NB4 (cell line): Measurements from ENCODE around the gene OR51M1.
"Not testable (repeated sequence)": the region's sequence is repeated elsewhere in the genome, so short reads cannot be mapped to it uniquely, and the experiment has no call there.

Source experiments
- DNase-seq: peaks from one replicate; pipeline ENCODE4 v3.0.0; 2010; ENCODE audit warnings: low read depth
- H3K4me3 ChIP-seq: one replicate; pipeline ENCODE4 v1.5.1; 2011; ENCODE audit warnings: mild to moderate bottlenecking, low read depth, low read length, moderate library complexity
- MYC ChIP-seq: IDR thresholded peaks from 2 replicates; pipeline ENCODE4 v1.6.1; 2011; ENCODE audit warnings: low read depth, low read length
- POLR2A ChIP-seq: IDR thresholded peaks from 2 replicates; pipeline ENCODE4 v1.6.1; 2011; ENCODE audit warnings: mild to moderate bottlenecking; ENCODE audit not compliant: insufficient read length; ENCODE audit errors: extremely low read depth
- TF ChIP-seq, protein P1 (sequence below): IDR thresholded peaks from one replicate; pipeline ENCODE4 v1.5.1; 2012; ENCODE audit warnings: low read depth, low read length
- TF ChIP-seq, protein P2 (sequence below): IDR thresholded peaks from 2 replicates; pipeline ENCODE4 v1.6.1; 2011; ENCODE audit warnings: low read depth, low read length

Gene OR51M1

DNA sequence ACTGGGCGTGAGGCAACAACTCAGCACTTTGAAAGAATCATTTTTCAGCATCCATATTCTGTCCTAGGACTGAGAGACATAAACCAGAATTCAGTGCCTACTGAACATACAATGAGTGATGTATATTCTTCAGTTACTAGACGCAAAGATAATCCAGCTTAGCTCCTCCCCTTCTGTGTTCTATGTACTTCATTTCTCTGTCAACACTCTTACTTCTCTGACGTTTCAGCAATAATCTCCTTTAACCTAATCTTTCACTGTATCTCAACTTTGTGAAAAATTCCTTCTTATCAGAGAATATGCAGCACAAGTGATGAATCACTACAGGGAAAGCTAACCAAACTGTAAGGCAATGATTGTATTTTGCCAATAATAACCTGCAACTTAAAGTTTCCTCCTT is 37.8 kb upstream of the OR51M1 start:
- H3K4me3 ChIP-seq: no peak overlapping the region
- TF ChIP-seq, protein P1, sequence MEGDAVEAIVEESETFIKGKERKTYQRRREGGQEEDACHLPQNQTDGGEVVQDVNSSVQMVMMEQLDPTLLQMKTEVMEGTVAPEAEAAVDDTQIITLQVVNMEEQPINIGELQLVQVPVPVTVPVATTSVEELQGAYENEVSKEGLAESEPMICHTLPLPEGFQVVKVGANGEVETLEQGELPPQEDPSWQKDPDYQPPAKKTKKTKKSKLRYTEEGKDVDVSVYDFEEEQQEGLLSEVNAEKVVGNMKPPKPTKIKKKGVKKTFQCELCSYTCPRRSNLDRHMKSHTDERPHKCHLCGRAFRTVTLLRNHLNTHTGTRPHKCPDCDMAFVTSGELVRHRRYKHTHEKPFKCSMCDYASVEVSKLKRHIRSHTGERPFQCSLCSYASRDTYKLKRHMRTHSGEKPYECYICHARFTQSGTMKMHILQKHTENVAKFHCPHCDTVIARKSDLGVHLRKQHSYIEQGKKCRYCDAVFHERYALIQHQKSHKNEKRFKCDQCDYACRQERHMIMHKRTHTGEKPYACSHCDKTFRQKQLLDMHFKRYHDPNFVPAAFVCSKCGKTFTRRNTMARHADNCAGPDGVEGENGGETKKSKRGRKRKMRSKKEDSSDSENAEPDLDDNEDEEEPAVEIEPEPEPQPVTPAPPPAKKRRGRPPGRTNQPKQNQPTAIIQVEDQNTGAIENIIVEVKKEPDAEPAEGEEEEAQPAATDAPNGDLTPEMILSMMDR: no peak
- TF ChIP-seq POLR2A: no peak
- no peak for TF ChIP-seq MYC
- TF ChIP-seq, protein P2, sequence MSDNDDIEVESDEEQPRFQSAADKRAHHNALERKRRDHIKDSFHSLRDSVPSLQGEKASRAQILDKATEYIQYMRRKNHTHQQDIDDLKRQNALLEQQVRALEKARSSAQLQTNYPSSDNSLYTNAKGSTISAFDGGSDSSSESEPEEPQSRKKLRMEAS: no peak
- DNase-seq: no peak

DNA sequence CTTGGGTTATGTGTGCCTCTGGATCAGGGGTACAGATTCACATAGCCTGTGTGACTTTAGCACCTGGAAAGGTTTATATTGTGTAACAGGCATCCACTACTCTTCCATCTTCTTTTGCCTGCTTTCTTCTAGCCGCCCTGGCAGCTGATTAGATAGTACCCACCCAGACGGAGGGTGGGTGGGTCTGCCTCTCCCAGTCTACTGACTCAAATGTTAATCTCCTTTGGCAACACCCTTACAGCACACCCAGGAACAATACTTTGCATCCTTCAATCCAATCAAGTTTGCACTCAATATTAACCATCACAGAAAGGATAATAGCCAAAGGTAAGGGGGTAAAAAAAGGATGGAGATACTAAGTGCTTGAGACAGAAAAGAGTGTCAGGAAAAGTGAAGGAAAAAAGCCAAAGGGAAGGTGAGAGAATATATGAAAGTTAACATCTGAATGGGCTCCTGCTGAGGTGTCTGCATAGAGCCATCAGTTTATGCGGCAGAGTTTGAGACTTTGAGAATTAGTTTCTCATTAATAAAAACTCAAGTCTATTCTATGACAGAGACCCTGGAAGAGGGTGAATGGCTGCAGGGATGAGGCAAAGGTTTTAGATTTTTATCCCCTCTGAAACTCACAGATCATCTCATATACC is 34.9 kb upstream of the OR51M1 start:
- TF ChIP-seq, protein P1: no peak
- TF ChIP-seq MYC (no peak), POLR2A (no peak)
- TF ChIP-seq, protein P2: no peak
- no peak for DNase-seq
- no peak overlapping the region for H3K4me3 ChIP-seq

DNA sequence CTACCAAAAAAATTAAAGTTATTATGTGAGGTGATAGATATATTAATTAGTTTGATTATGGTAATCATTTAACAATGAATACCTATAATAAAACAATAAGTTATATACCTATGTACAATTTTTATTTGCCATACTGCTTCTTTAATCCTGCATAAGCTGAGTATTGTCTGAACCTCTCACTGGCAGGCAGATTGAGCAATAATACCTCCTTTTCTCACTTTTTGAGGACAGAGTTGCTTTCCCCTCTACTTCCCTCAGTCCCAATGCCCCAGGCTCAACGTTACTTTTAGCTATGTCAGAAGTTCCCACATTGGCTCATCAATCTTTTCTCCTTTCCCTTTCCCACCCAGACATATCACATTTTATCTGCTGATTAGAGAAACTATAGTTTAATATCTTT is 34.1 kb upstream of the OR51M1 start:
- DNase-seq: no peak
- TF ChIP-seq, protein P2: no peak
- TF ChIP-seq, protein P1: no peak
- TF ChIP-seq POLR2A: no peak
- no peak overlapping the region for H3K4me3 ChIP-seq

DNA sequence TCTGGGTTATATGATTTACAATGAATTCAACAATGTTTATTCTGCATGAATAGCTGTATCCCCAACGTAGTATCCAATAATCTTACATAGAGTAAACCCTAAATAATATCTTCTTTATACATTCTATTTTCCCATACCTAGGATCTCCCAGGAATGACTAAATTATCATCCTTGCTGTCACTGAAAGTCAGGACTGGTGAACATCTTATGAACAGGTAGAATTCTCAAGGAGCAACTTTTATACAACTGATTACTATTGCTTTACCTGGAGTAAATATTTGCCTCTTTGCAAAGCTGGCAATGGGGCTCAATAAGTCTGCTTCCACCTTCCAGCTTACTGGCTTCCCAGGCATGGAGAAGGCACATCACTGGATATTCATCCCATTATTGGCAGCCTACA is 32.4 kb upstream of the OR51M1 start, which contains the start of gene OR51B6:
OR51B6 (plus strand) TSS at position 301 of the 400 bp plus-strand sequence; CDS start at position 301, 0 bp downstream.
- no peak for DNase-seq
- H3K4me3 ChIP-seq: no peak within 1 kb of the TSS
- TF ChIP-seq, protein P1: no peak
- TF ChIP-seq POLR2A (no peak), MYC (no peak)
- TF ChIP-seq, protein P2: no peak

DNA sequence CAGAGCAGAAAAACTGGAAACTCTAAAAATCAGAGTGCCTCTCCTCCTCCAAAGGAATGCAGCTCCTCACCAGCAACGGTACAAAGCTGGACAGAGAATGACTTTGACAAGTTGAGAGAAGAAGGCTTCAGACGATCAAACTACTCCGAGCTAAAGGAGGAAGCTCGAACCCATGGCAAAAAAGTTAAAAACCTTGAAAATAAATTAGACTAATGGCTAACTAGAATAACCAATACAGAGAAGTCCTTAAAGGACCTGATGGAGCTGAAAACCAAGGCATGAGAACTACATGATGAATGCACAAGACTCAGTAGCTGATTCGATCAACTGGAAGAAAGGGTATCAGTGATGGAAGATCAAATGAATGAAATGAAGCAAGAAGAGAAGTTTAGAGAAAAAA is 27.6 kb upstream of the OR51M1 start:
- not testable (repeated sequence) for DNase-seq, H3K4me3 ChIP-seq

DNA sequence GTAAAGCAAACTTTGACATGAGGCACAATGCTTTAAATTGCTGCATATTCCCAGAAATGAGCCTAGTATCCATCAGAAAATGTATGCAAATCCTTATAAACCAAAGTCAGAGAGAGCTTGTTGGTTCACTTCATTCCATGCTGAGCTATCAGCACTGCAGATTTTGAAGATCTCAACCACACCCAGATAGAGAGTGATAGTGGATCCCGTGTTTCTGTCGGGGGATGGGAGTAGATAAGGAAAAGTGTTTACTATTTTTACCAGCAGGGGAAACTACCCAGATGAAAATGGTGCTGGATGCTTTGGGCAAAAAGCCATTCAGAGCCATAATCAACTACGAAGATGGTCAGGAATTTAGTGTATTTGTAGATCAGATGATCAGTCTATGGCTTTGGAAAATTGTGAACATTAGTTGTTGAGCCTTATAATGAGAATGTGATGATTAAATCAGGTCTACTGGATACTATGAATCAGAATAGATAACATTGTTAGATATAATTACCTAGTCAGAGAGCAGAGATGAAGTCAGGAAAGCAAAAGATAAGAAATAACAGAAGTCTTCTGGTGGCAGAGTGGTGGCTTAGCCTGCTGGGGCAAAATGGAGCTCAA is 21.5 kb upstream of the OR51M1 start:
- TF ChIP-seq, protein P1: no peak
- no peak for TF ChIP-seq POLR2A
- TF ChIP-seq, protein P2: no peak
- no peak for TF ChIP-seq MYC
- DNase-seq: no peak
- H3K4me3 ChIP-seq: no peak overlapping the region
